Ramos (cell line): Measurements from ENCODE around the gene CSNK1G1.
"Not testable (repeated sequence)": the region's sequence is repeated elsewhere in the genome, so short reads cannot be mapped to it uniquely, and the experiment has no call there.

Experiments used
- in situ Hi-C: fragments of 300-500 bp; cut with MboI; formaldehyde crosslinking; loops from one replicate; pipeline ENCODE4 v1.14.3; 2022; ENCODE audit warnings: low sequenced_read_pairs; ENCODE audit not compliant: unreplicated experiment

CSNK1G1 gene

GRCh38 chr15:64351265-64351664 is 4.7 kb downstream of the CSNK1G1 start:
- in situ Hi-C loops = no loop called here

- in situ Hi-C loops = no loop called here
Observed at GRCh38 chr15:64349375-64349774, 6.6 kb downstream of the CSNK1G1 start.

GRCh38 chr15:64348455-64348854 is 7.5 kb downstream of the CSNK1G1 start:
- in situ Hi-C loops = no loop called here

- in situ Hi-C loops = not testable (repeated sequence)
Observed at GRCh38 chr15:64346242-64346641, 9.7 kb downstream of the CSNK1G1 start.

- in situ Hi-C loops = no loop called here
Observed at GRCh38 chr15:64344651-64345294, 11.2 kb downstream of the CSNK1G1 start.

- in situ Hi-C loops = no loop called here
Observed at GRCh38 chr15:64343841-64344240, 12.1 kb downstream of the CSNK1G1 start.

GRCh38 chr15:64343222-64343621 is 12.8 kb downstream of the CSNK1G1 start:
- in situ Hi-C loops = no loop called here

- in situ Hi-C loops = no loop called here
Observed at GRCh38 chr15:64341961-64342360, 14.0 kb downstream of the CSNK1G1 start.

- in situ Hi-C loops = no loop called here
Observed at GRCh38 chr15:64340355-64340754, 15.6 kb downstream of the CSNK1G1 start.

GRCh38 chr15:64337761-64338160 is 18.2 kb downstream of the CSNK1G1 start:
- in situ Hi-C loops = no loop called here

- in situ Hi-C loops = no loop called here
Observed at GRCh38 chr15:64333986-64334929, 21.7 kb downstream of the CSNK1G1 start.

- in situ Hi-C loops = no loop called here
Observed at GRCh38 chr15:64333516-64333915, 22.5 kb downstream of the CSNK1G1 start.

- in situ Hi-C loops = not testable (repeated sequence)
Observed at GRCh38 chr15:64331668-64332067, 24.3 kb downstream of the CSNK1G1 start.

- in situ Hi-C loops = not testable (repeated sequence)
Observed at GRCh38 chr15:64326975-64327374, 29.0 kb downstream of the CSNK1G1 start.

GRCh38 chr15:64326458-64326857 is 29.5 kb downstream of the CSNK1G1 start:
- in situ Hi-C loops = not testable (repeated sequence)

GRCh38 chr15:64324165-64324877 is 31.7 kb downstream of the CSNK1G1 start:
- in situ Hi-C loops = no loop called here

- in situ Hi-C loops = no loop called here
Observed at GRCh38 chr15:64315216-64315615, 40.8 kb downstream of the CSNK1G1 start.

GRCh38 chr15:64314456-64314855 is 41.5 kb downstream of the CSNK1G1 start:
- in situ Hi-C loops = no loop called here

GRCh38 chr15:64311566-64311965 is 44.4 kb downstream of the CSNK1G1 start:
- in situ Hi-C loops = no loop called here

- in situ Hi-C loops = no loop called here
Observed at GRCh38 chr15:64310036-64310435, 45.9 kb downstream of the CSNK1G1 start.

GRCh38 chr15:64305261-64305660 is 50.7 kb downstream of the CSNK1G1 start:
- in situ Hi-C loops = no loop called here
